ENCODE data around the gene SP3.

The SP3 gene

DNA sequence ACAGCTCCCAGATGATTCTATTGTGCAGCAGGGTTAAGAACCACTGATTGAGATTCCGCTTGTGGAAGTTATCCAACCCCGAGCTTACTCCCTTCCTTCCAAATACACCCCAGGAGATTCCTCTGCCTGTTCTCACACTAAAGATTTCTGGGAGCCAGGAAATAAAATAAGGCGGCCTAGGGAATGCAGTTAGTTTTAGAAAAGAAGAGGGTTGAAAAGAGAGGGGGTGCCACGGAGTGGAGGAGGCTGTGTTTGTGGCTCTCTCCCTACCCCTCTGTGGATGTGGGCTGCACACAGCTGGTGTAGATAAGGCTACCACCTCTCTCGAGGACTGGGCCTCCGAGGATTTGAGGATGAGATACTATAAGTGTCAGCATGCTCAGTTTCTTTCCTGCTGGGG, 25.1 kb upstream of the SP3 start:
- H3K4me1 ChIP-seq (ENCODE audit: low read length) = peaks cover 33% of the 10 kb centered on the region

DNA sequence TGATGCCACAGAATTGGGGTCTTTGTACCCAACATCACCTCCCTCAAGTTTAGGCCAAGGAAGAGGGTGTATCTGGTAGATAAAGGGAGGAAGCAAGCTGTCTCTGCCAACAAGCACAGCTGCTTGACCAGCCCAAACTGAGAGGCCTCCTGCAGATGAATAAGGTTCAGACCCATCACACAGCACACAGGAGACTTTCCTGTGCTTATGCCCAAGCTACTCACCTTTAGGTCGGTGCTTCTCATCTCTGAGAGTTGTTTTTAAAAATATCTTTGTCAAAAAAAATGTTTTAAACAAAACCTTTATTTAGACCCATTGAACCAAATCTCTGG, 24.7 kb upstream of the SP3 start:
- H3K79me2 ChIP-seq (ENCODE audit: low read length) = no peaks in the 10 kb centered on the region
- H3K36me3 ChIP-seq (replicated peaks; ENCODE audit: low read depth, low read length) = no peaks in the 10 kb centered on the region
- no peak overlapping the region for H3K27ac ChIP-seq (ENCODE audit: low read length)
- H3K4me1 ChIP-seq (ENCODE audit: low read length) = peaks cover 33% of the 10 kb centered on the region
- no peak overlapping the region for H3K9ac ChIP-seq (ENCODE audit: low read length)
- H3K4me2 ChIP-seq (ENCODE audit: low read length) = no peak overlapping the region
- no peak for TF ChIP-seq EZH2phosphoT487 (IDR thresholded peaks at IDR 0.05; ENCODE audit: low read depth)
- TF ChIP-seq, protein P1, sequence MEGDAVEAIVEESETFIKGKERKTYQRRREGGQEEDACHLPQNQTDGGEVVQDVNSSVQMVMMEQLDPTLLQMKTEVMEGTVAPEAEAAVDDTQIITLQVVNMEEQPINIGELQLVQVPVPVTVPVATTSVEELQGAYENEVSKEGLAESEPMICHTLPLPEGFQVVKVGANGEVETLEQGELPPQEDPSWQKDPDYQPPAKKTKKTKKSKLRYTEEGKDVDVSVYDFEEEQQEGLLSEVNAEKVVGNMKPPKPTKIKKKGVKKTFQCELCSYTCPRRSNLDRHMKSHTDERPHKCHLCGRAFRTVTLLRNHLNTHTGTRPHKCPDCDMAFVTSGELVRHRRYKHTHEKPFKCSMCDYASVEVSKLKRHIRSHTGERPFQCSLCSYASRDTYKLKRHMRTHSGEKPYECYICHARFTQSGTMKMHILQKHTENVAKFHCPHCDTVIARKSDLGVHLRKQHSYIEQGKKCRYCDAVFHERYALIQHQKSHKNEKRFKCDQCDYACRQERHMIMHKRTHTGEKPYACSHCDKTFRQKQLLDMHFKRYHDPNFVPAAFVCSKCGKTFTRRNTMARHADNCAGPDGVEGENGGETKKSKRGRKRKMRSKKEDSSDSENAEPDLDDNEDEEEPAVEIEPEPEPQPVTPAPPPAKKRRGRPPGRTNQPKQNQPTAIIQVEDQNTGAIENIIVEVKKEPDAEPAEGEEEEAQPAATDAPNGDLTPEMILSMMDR (IDR thresholded peaks at IDR 0.05; ENCODE audit: low read depth, low read length) = no peak
- H3K27me3 ChIP-seq (ENCODE audit: low read depth, low read length) = peaks cover 10% of the 10 kb centered on the region; the same call in 1 of the 2 replicates
- no peaks in the 10 kb centered on the region for H4K20me1 ChIP-seq (ENCODE audit: insufficient read depth, low read length)
- H3K9me3 ChIP-seq (ENCODE audit: insufficient read depth, low read length) = no peaks in the 10 kb centered on the region
- H2AFZ ChIP-seq (ENCODE audit: low read depth, low read length) = no peak overlapping the region
- H3K4me3 ChIP-seq (ENCODE audit: low read length) = no peak overlapping the region

More for the DNA sequence above, 25.1 kb upstream of the SP3 start:
- H4K20me1 ChIP-seq (ENCODE audit: insufficient read depth, low read length) = no peaks in the 10 kb centered on the region
- H3K4me3 ChIP-seq (ENCODE audit: low read length) = no peak overlapping the region
- H3K79me2 ChIP-seq (ENCODE audit: low read length) = no peaks in the 10 kb centered on the region
- H3K27me3 ChIP-seq (ENCODE audit: low read depth, low read length) = peaks cover 10% of the 10 kb centered on the region; the same call in 1 of the 2 replicates
- no peak overlapping the region for H3K27ac ChIP-seq (ENCODE audit: low read length)
- TF ChIP-seq, protein P1 (IDR thresholded peaks at IDR 0.05; ENCODE audit: low read depth, low read length) = no peak
- TF ChIP-seq EZH2phosphoT487 (IDR thresholded peaks at IDR 0.05; ENCODE audit: low read depth) = no peak
- H3K9me3 ChIP-seq (ENCODE audit: insufficient read depth, low read length) = no peaks in the 10 kb centered on the region
- H2AFZ ChIP-seq (ENCODE audit: low read depth, low read length) = no peak overlapping the region
- H3K36me3 ChIP-seq (replicated peaks; ENCODE audit: low read depth, low read length) = no peaks in the 10 kb centered on the region
- no peak overlapping the region for H3K9ac ChIP-seq (ENCODE audit: low read length)
- H3K4me2 ChIP-seq (ENCODE audit: low read length) = no peak overlapping the region

DNA sequence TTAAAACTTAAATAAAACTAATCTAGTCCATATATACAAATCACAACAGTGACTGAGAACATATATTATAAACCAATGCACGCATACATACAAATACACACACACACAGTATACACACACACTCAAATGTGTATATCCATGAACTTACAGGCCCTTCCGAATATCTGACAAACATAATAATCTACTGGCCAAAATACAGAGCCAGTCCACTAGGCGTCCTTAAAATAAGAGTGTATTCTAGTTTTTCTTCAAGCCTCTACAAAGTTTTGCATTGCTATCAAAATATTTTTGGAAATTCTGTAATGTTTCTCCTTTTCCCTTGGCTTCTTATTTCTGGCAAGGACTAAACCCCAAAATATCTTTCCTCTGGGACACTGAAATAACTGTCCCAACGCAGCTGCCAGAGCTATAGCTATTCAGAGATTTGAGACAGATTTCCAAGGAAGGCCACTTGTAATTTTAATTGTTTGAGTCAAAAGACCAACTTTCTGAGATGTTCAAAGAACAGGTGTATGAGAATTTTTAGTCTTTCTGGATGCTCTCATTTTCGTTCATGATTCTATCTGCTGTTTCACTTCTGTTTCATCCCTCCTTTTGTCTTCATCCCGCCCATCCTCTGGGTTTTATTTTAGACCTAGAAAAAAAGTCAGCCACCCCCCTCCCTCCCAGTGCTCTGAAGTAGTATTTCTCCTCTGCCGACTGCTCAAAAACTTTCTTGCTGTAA, 24.1 kb upstream of the SP3 start:
- Histone ChIP-seq H3K9ac (ENCODE audit: low read length) (no peak overlapping the region), H3K27me3 (ENCODE audit: low read depth, low read length) (peaks cover 8% of the 10 kb centered on the region; the same call in 1 of the 2 replicates), H2AFZ (ENCODE audit: low read depth, low read length) (no peak overlapping the region), H3K27ac (ENCODE audit: low read length) (no peak overlapping the region), H3K79me2 (ENCODE audit: low read length) (no peaks in the 10 kb centered on the region), H3K4me1 (ENCODE audit: low read length) (peaks cover 33% of the 10 kb centered on the region), H3K36me3 (replicated peaks; ENCODE audit: low read depth, low read length) (no peaks in the 10 kb centered on the region), H3K4me3 (ENCODE audit: low read length) (no peak overlapping the region), H4K20me1 (ENCODE audit: insufficient read depth, low read length) (no peaks in the 10 kb centered on the region), H3K4me2 (ENCODE audit: low read length) (no peak overlapping the region), H3K9me3 (ENCODE audit: insufficient read depth, low read length) (no peaks in the 10 kb centered on the region)
- TF ChIP-seq, protein P1 (IDR thresholded peaks at IDR 0.05; ENCODE audit: low read depth, low read length) = no peak
- no peak for TF ChIP-seq EZH2phosphoT487 (IDR thresholded peaks at IDR 0.05; ENCODE audit: low read depth)

DNA sequence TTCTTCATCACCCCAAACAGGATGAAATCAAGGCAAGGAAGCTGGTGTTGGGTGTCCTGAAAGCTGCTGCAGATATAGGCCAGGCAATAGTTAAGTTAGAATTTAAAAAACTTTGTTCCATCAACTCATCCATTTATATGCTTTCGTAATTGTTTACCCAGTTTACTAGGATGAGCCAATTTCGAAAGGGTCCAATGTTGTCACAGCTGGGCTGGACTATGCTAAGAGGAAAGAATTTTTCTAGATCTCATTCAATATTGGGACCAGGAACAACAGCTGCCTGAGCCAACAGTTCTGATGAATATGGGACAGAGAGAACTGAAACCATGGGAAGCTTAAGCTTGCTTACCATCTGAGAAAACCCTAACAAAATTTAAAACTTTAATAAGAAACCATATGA, 21.6 kb upstream of the SP3 start:
- no peak overlapping the region for H3K4me3 ChIP-seq (ENCODE audit: low read length)
- H3K79me2 ChIP-seq (ENCODE audit: low read length) = no peaks in the 10 kb centered on the region
- TF ChIP-seq EZH2phosphoT487 (IDR thresholded peaks at IDR 0.05; ENCODE audit: low read depth) = no peak
- TF ChIP-seq, protein P1 (IDR thresholded peaks at IDR 0.05; ENCODE audit: low read depth, low read length) = no peak
- H3K36me3 ChIP-seq (replicated peaks; ENCODE audit: low read depth, low read length) = no peaks in the 10 kb centered on the region
- no peaks in the 10 kb centered on the region for H4K20me1 ChIP-seq (ENCODE audit: insufficient read depth, low read length)
- no peaks in the 10 kb centered on the region for H3K27me3 ChIP-seq (ENCODE audit: low read depth, low read length)
- H3K4me1 ChIP-seq (ENCODE audit: low read length) = peaks cover 23% of the 10 kb centered on the region
- no peak overlapping the region for H3K4me2 ChIP-seq (ENCODE audit: low read length)
- H3K9me3 ChIP-seq (ENCODE audit: insufficient read depth, low read length) = no peaks in the 10 kb centered on the region
- no peak overlapping the region for H2AFZ ChIP-seq (ENCODE audit: low read depth, low read length)
- H3K9ac ChIP-seq (ENCODE audit: low read length) = no peak overlapping the region
- no peak overlapping the region for H3K27ac ChIP-seq (ENCODE audit: low read length)
